Left colon (tissue), 2 donors: Measurements from ENCODE around the gene ERFL. TPM values are rescaled to one million over a fixed set of nuclear protein-coding genes. Genes with fewer than 3 reads are reported as not detected.
"Not testable (repeated sequence)": the region's sequence is repeated elsewhere in the genome, so short reads cannot be mapped to it uniquely, and the experiment has no call there.

Experiments
- ATAC-seq: fragments of 200-7000 bp; cut with Tn5 transposase; one replicate; pipeline ENCODE4 v1.9.1; 2020; ENCODE audit warnings: mild to moderate bottlenecking, moderate library complexity
- DNase-seq, 2 donors: peaks; one replicate each; pipeline ENCODE4 v3.0.0-alpha.2; 2020
- intact Hi-C, 2 donors: fragments of 100-400 bp; cut with DNase I in 1 of 2; cut with micrococcal nuclease in 1 of 2; formaldehyde crosslinking; loops; one replicate each; pipeline versions ENCODE4 v1.11.2 to v1.14.0; 2022; cut with DNase I, micrococcal nuclease
- total RNA-seq, 2 donors: library from RNA; stranded (reverse); fragmentation: NEBNext Ultra II Directional; extraction: Animal tissue kit (Norgen Biotek cat#: 25700); gene quantifications; one replicate each; pipeline ENCODE4 v1.2.1, GENCODE V29; 2021
- donor health status: DM: no; HTN: no; CAD: no.
- donor health status: DM: yes; HTN: yes; CAD: no.

The ERFL gene
- total RNA-seq, 2 donors from 2014 or later, result 1.1 to 1.7 TPM

DNA sequence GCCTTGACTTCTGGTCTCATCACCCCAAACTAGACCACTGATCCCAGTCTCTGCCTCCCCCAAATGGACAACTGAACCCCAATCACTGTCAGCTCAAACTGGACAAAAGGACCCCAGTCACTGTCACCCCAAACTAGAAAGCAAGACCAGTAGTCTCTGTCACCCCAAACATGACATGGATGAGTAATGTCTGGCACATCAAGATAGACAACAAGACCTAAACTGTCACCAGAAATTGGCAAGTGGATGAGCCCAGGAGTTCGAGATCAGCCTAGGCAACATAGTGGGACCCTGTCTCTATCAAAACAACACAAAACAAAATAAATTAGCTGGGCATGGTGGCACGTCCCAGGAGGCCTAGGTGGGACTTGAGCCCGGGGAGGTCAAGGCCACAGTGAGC, 18.8 kb upstream of the ERFL start:
- intact Hi-C loops, result no loop called here
- DNase-seq, result no peak
- no peak for ATAC-seq

DNA sequence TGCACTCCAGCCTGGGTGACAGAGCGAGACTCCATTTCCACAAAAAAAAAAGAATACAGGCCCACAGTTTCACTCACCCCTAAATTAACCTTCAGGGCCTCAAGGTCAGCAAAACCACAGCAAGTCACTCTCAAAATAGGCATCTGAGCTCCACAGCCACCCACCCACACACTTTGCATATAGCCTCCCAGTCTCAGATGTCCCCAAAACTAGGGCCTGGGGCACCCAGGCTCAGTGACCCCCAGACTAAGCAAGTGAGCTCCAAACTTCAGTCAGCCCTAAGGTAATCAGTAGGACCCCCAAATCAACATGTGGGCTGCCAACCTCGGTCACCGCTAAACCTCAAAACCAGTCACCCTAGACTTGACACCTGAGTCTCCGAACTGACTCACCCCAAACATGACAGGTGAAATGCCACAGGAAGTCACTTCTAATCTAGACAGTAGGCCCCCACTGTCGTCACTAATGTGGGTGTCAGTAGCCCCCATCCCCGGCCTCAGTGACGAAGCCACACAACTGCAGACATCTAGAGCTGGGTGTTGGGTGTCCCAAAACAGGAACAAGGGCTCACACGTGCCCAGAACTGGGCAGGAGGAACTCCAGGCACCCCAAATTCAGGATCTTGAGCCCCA, 17.0 kb upstream of the ERFL start:
- ATAC-seq (peak; percentile 46), DNase-seq (peak; percentile 66 to 68)
- intact Hi-C loops, result no loop called here

DNA sequence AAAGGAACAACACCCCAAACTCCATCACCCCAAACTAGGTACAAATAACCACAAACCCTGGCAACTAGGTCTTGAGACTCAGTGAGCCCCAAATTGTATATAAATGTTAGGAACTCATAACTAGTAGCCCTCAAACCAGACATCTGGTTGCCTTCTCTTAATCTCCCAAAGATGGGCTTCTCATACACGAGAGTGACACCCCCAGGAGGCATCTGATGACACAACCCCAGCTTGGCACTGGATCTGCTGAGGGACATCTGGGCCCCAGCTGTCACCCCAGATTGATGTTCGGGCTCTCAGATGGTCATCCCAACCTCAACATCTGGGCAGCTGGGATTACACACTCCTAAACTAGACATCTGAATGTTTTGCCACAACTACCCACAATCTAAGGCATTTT, 16.1 kb upstream of the ERFL start:
- ATAC-seq, result no peak

DNA sequence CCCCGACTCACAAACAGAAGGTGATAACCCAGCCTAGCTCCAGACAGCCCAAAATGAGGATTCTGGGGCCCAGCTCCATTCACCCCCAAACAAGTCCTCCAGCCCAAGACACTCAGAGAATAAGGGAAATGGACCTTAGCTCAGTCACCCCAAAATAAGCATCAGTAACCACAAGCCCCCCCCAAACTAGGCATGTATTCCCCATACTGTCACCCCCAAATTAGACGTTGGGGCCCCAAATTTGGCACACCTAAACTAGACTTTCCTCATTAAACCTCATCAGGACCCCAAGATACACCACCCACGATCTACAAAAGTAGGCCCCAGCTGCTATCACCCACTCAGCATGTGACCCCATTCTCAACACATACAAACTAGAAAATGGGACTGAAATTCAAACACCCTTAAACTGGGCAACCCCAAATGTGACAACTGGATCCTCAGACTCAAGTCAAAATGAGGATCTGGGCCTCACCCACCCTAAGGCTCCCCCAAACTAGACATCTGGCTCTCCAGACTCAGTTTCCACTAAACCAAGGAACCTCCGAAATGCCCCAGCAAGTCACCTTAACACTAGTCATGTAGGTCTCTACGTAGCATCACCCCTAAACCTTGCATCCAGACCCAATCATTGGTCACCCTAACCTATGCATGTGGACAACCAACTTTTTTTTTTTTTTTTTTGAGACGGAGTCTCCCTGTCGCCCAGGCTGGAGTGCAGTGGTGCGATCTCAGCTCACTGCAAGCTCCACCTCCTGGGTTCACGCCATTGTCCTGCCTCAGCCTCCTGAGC, 13.4 kb upstream of the ERFL start:
- ATAC-seq (no peak), DNase-seq (no peak)
- intact Hi-C loops, result no loop called here

More for the DNA sequence above, 16.1 kb upstream of the ERFL start:
- no peak for DNase-seq
- intact Hi-C loops, result no loop called here

DNA sequence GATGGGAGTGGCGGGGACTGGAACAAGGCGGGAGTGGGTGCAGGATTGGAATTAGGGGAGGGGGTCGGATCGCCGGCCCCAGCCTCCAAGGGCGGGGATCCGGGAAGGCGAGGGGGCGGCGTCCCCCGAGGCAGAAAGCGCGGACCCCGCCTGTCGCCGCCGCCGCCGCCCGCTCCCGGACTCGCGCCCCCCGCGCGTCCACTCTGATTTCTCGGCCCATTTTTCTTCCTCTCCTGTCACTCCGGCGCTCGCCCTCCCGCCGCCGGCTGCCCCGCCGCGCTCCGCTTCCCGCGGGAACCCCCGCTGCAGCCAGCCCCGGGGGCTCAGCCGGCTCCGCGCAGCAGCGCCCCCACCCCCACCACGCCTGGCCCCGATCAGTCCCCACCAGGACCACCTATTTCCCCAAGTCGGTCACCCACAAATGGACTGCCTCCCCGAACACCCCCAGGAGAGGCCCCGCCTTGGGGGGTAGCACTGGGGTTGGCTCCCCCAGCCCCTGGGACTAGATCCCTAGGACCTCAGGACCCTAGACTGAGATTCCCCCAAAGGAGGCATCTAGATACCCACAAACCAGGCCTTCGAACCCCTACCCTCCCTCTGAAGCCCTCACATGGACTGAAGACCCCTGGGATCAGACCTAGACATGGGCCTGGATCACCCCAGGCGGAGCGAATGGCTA, 12.6 kb upstream of the ERFL start:
- DNase-seq, result no peak
- ATAC-seq, result peak; percentile 2
- intact Hi-C loops, result no loop called here

DNA sequence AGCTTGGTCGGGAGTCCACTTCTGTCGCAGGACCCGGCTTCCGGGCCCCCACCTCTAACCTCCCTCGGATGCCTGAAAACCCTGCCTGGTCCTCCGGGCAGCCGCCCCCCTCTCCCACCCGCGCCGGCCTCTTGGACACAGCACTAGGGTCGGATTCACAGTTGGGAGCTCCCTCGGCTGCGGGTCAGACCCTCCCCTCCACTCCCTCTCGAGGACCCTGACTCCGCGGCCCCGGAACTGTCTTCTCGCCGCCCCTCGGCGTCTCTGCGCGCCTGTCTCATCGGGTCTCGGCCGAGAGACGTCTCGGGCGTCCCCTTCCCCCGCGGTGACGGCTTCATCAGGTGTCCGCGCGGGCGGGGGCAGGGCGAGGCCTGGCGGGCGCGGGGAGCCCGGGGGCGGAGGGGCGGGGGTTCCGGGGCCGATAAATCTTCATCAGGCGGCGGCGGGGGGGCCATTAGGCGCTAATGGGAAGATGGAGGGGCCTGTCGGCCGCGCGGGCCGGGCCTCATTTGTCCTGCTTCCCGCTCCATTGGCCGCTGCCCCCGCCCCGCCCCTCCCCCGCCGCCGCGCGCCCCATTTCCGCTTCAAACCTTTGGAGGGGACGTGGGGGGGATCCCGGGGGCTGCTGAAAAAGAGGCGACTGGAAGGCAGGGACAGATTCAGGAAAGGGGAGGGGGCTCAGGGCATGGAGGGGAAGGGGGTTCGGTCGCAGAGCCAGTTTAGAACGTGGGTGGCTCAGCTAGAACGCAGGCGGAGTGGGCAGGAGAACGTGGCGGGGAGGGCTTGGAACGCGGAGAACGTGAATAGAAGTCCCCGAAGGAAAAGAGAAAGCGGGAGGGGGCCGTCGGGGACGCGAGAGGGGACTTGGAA, 11.8 kb upstream of the ERFL start:
- ATAC-seq, result peak; percentile 47
- intact Hi-C loops, result loop anchor here in 1 of 2 donors (10.0 kb wide), 1 partner anchor 65 kb away; the partner anchor contains the start of gene CD79A
- DNase-seq, result peak in 1 of 2 donors; percentile 68

DNA sequence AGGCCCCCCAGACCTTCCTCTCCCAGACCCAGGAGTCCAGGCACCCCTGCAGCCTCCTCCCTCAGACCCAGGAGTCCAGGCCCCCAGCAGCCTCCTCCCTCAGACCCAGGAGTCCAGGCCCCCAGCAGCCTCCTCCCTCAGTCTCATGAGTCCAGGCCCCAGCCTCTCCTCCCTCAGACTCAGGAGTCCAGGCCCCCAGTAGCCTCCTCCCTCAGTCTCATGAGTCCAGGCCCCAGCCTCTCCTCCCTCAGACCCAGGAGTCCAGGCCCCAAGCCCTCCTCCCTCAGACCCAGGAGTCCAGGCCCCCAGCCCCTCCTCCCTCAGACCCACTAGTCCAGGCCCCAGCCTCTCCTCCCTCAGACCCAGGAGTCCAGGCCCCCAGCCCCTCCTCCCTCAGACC, 11.0 kb upstream of the ERFL start:
- intact Hi-C loops, result loop anchor here in 1 of 2 donors (10.0 kb wide), 1 partner anchor 64 kb away; the partner anchor contains the start of gene CD79A
- ATAC-seq, DNase-seq: not testable (repeated sequence)

DNA sequence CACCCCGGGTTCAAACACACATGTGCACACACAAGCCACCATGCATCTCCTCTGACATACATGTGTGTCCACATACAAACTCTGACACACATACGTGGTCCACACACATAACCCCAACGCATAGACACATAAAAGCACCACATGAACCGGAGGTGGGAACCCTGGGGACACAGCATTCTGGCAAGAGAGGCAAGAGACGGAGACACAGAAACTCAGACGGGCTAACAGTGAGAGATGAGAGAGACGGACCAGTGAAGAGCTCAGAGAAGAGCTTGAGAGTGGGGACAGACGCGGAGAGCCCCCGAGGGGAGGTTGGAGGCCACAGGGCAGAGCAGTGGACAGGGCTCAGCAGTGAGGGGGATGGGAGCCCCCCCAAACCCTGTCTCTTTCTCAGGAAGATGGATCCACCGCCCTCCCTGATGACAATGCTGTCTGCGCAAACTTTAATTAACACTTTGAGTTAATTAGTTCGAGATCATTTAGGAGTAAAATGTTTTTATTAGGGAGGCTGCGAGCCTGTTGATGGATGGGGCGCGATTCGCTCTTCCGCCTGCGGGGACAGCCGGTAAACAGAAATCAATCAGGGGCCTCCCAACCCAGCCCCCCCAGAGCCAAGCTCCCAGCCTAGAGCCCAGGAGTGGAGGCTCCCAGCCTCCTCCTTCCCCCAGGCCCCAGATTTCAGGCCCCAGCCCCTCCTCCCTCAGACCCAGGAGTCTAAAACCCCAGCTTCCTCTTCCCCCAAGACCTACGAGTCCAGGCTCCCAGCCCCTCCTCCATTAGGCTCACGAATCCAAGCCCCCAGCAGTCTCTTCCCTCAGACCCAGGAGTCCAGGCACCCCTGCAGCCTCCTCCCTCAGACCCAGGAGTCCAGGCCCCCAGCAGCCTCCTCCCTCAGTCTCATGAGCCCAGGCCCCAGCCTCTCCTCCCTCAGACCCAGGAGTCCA, 9.5 kb upstream of the ERFL start:
- DNase-seq, result no peak
- intact Hi-C loops, result loop anchor here in 1 of 2 donors (10.0 kb wide), 1 partner anchor 63 kb away; the partner anchor contains the start of gene CD79A
- no peak for ATAC-seq

DNA sequence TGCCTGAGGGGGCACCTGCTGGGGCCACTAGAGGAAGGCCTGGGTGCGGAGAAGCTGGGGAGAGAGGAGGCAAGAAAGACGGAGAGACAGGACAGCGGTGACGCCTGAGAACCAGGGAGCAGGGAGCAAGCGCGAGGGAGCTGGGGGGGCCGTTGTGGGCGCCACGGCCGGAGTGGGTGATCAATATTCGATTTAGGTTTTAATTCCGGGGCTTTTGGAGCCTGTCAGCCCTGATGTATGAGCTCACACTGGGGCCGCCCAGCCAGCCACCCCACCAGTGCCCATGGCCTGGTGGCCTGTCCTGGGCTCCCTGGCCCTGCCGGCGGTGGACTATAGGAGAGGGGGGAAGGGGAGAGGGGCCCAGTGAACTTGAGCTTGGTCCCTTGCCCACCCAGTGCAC, 8.7 kb upstream of the ERFL start:
- DNase-seq (no peak), ATAC-seq (no peak)
- intact Hi-C loops, result loop anchor here in 1 of 2 donors (10.0 kb wide), 1 partner anchor 62 kb away; the partner anchor contains the start of gene CD79A

DNA sequence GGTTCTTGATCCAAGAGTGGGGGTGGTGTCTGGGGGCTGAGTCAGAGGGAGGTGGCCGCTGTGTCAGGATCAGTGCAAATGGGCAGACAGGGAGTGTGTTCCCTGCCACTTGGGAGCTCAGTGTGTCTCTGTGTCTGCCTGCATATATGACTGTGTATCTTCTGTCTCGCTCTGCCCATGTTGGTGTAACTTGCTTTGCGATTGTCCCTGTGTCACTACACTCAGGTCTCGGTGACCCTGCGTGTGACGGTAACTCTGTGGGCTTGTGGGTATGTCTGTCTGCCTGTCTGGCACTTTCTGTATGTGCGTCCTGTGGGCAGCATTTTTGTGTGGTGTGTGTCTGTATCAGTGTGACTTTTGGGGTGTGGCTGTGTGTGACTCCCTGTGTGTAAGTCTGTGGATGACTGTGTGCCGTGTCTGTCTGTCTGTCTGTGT, 8.2 kb upstream of the ERFL start:
- DNase-seq, result no peak
- intact Hi-C loops, result loop anchor here in 1 of 2 donors (10.0 kb wide), 1 partner anchor 62 kb away; the partner anchor contains the start of gene CD79A
- ATAC-seq, result no peak

DNA sequence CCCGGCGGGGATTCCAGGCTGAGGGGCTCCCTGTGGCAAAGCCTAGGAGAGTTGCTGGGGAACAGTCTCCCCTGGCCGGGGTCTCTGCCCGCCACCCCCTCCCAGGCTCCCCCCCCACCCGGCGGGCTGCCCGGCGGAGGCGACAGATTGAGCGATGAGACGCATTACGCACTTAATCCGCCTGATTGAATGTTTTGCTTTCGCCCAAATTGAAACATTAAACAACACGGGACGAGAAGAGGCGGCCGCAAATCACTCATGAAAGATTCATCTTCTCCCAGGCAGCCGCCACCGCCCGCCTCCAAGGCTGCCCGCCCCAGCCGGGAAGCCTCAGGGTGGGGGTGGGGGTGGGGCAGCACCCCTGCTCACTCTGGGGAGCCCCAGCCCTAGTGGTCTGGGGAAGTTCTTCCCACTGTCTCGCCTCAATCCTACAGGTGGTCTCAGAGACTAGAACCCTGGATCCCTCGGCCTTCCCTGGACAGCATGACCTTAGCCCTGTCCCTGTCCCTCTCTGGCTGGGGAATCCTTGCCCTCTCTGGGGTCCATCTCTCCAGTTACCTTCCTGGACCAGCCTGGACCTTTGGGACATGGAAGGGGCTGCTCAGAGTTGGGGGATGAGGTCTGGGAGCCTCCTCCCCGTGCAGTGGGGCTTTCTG, 7.6 kb upstream of the ERFL start:
- no peak for DNase-seq
- intact Hi-C loops, result loop anchor here in 1 of 2 donors (10.0 kb wide), 1 partner anchor 61 kb away; the partner anchor contains the start of gene CD79A
- no peak for ATAC-seq

DNA sequence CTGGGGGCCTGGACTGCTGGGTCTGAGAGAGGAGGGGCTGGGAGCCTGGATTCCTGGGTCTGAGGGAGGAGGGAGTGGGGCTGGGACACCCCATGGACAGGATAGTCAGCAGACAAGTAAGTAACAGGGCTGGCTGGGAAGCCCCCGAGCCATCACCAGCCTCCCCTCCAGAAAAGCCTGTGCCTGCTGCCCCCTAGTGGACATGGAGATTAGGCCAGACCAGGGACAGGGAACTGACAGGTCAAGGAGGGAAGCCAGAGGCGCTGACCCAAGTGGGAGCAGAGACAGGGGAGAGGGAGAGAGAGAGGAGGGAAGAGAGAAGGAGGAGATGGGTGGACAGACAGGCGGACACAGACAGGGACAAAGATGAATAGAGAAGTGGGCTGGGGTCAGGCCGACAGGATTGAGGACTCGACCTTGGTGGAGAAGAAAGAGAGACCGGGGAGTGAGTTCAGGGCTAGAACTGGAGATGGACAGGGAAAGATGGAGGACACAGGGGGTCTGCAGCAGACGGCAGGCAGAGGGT, 6.7 kb upstream of the ERFL start:
- ATAC-seq (peak; percentile 79), DNase-seq (peak; percentile 64 to 84)
- intact Hi-C loops, result loop anchor here in 1 of 2 donors (10.0 kb wide), 1 partner anchor 60 kb away; the partner anchor contains the start of gene CD79A

DNA sequence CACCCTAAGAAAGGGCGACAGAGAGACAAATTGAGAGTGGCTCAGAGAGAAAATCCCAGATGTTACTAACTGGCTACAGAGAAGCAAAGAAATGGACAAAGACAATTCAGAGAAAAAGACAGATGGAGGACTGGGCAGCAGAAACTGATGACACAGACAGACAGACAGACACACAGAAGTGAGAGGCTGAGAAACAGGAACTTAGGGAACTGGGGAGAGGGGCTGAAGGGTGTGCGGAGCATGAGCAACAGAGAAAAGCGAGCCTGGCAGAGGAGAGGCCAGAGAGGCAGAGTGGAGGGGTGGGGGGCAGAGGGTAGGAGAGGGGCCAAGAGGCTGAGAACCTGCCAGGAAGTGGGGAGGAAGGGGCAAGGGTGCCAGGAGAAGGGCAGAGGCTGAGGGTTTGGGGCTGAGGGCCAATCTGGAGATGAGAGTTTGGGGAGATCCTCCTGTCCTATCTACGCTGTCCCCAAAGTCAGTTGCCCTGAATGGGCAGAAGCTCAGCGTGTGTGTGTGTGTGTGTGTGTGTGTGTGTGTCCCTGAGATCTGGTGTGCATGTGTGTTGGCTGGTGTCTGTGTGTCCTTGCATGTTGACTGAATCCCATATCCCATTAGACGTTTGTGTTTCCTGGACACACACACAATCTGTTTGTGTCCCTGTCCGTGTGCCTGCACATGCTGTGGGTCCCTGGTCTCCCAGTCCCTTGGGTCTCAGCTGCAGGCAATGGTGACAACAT, 5.6 kb upstream of the ERFL start:
- intact Hi-C loops, result loop anchor here in 1 of 2 donors (10.0 kb wide), 1 partner anchor 59 kb away; the partner anchor contains the start of gene CD79A
- no peak for DNase-seq
- no peak for ATAC-seq

DNA sequence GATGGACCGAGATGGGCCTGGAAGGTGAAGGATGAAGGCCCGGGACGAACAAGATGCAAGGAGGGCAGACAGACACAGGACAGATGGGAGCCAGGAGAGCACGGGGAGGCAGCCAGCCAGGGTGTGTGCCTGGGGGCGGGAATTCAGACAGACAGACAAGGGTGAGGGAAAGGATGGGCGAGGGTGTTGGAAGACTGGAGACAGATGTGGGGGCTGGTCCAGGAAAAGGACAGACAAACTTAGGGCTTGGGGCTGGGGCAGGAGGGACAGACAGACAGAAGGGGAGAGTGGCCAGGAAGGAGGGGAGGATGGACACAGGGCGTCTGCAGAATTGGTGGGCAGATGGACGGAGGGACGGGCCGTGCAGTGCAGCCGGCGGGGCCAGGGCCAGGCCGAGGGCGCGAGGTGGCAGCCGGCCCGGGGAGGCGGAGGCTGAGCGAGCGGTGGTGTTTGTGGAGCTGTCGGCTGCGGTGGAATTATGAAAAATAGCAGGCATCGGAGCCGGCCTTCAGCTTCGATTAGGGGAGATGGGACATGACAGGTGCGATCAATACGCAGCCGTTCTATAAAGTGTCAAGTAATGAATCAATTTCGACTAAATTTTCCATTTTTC, 4.6 kb upstream of the ERFL start:
- no peak for ATAC-seq
- no peak for DNase-seq
- intact Hi-C loops, result loop anchor here in 1 of 2 donors (10.0 kb wide), 1 partner anchor 58 kb away; the partner anchor contains the start of gene CD79A

DNA sequence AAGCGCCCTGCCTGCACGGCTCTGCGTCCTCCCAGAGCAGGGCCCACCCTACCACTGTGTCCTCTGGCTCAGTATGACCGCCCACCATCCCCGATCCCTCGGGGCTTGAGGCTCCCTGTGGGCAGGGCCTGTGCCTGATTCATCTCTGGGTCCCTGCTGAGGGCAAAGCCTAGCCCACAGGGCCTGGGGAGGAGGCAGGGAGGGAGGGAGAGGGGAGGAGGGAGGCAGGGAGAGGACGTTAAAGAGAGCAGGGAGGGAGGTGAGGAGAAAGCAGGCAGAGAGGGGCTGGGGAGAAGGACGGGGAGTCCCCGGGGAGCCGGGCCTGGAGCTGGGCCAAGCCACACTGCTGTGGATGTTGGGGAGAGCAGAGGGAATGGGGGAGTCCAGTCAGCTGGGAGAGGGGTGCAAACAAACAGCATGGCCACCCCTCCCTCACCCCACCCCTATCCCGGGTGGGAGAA, 4.0 kb upstream of the ERFL start:
- DNase-seq, result no peak

More for the DNA sequence above, 4.0 kb upstream of the ERFL start:
- intact Hi-C loops, result loop anchor here in 1 of 2 donors (10.0 kb wide), 1 partner anchor 57 kb away; the partner anchor contains the start of gene CD79A
- ATAC-seq, result no peak
